ENCODE results near the gene CT45A2.
"Not testable (repeated sequence)": the region's sequence is repeated elsewhere in the genome, so short reads cannot be mapped to it uniquely, and the experiment has no call there.

- not testable (repeated sequence) for TF ChIP-seq CTCF (IDR thresholded peaks at IDR 0.05); POLR2AphosphoS5 (IDR thresholded peaks at IDR 0.05; ENCODE audit: insufficient read depth in 1 of 2, low read depth in 1 of 2); POLR2A (IDR thresholded peaks at IDR 0.05)
These were observed at the start of gene CT45A2 for GRCh38 chrX:135819912-135820311.

Measured in vagina (tissue), 2 donors.